A549 (cell line): ENCODE results near the gene MEF2C.

Source experiments
- CTCF ChIP-seq: fragments of >200 bp; sonication (Bioruptor Twin); formaldehyde crosslinking; IDR thresholded peaks from 3 replicates; pipeline ENCODE4 v1.5.1; 2016
- FOSL2 ChIP-seq, 2 experiments: fragments of 450-650 bp in 1 of 2; fragments of >200 bp in 1 of 2; sonication (Bioruptor Twin) in 1 of 2; formaldehyde crosslinking; IDR thresholded peaks; 2 replicates each; pipeline versions ENCODE4 v1.5.0 to v1.6.1; 2016 to 2020; ENCODE audit warnings: mild to moderate bottlenecking in 1 of 2, moderate library complexity in 1 of 2
- PHF8 ChIP-seq: fragments of 200-600 bp; sonication (generic); IDR thresholded peaks from 2 replicates; pipeline ENCODE4 v1.6.1; 2016; ENCODE audit warnings: low read depth, mild to moderate bottlenecking, antibody characterized with exemption, moderate library complexity, borderline replicate concordance
- POLR2A ChIP-seq: IDR thresholded peaks from 2 replicates; pipeline ENCODE4 v1.6.1; 2012; ENCODE audit warnings: mild to moderate bottlenecking, low read length
- RFX5 ChIP-seq: fragments of 450-650 bp; IDR thresholded peaks from 2 replicates; pipeline ENCODE4 v1.7.1; 2014; ENCODE audit warnings: antibody characterized with exemption, mild to moderate bottlenecking, moderate library complexity
- ZNF302 ChIP-seq: fragments of 250-450 bp; sonication (Bioruptor Pico); IDR thresholded peaks from 2 replicates; pipeline ENCODE4 v1.9.0; 2021; ENCODE audit warnings: inconsistent platforms, mild to moderate bottlenecking, moderate library complexity

- TF ChIP-seq PHF8, result no peak
- TF ChIP-seq CTCF, result no peak
- no peak for TF ChIP-seq ZNF302 (CRISPR knock-in tag)
- no peak for TF ChIP-seq FOSL2 (IDR thresholded peaks at IDR 0.05)
- TF ChIP-seq FOSL2 (CRISPR knock-in tag; IDR thresholded peaks at IDR 0.05), result no peak
- TF ChIP-seq RFX5, result no peak
- no peak for TF ChIP-seq POLR2A
Observed at GRCh38 chr5:88687373-88687911, 195.5 kb downstream of the MEF2C start.
